Adipose tissue (tissue), 3 donors: ENCODE measurements around the gene FAM131C. TPM values are rescaled to one million over a fixed set of nuclear protein-coding genes. Genes with fewer than 3 reads are reported as not detected.

Experiments
- H3K27ac ChIP-seq: one replicate; pipeline ENCODE4 v1.5.1; 2013; ENCODE audit warnings: low read depth, low read length
- WGBS, 3 donors: extraction: QIAGEN DNeasy Blood & Tissue Kit; methylation state at CpG; one replicate each; pipeline ENCODE4 v1.1.7; 2013; 5-methylcytosine and 5-hydroxymethylcytosine counted together
- polyA plus RNA-seq, 3 donors: library from polyadenylated mRNA; stranded (reverse); fragments of 200-250 nt; gene quantifications; one replicate each; pipeline ENCODE4 v1.2.3, GENCODE V29; 2013
- donor health status: healthy with polysubstance abuse.
- donor health status: Bipolar disorder and iron deficiency.
- donor health status: healthy.

FAM131C gene, protein sequence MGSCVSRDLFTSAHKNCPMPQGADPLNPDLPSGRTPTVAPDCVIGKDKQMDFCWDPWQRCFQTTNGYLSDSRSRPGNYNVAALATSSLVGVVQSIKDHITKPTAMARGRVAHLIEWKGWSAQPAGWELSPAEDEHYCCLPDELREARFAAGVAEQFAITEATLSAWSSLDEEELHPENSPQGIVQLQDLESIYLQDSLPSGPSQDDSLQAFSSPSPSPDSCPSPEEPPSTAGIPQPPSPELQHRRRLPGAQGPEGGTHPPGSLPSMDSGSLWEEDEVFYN
- 1 to 10 TPM in 1 of 3 donors, under 1 TPM in 1, not detected in 1; 0.04 to 1.6 TPM for polyA plus RNA-seq

DNA sequence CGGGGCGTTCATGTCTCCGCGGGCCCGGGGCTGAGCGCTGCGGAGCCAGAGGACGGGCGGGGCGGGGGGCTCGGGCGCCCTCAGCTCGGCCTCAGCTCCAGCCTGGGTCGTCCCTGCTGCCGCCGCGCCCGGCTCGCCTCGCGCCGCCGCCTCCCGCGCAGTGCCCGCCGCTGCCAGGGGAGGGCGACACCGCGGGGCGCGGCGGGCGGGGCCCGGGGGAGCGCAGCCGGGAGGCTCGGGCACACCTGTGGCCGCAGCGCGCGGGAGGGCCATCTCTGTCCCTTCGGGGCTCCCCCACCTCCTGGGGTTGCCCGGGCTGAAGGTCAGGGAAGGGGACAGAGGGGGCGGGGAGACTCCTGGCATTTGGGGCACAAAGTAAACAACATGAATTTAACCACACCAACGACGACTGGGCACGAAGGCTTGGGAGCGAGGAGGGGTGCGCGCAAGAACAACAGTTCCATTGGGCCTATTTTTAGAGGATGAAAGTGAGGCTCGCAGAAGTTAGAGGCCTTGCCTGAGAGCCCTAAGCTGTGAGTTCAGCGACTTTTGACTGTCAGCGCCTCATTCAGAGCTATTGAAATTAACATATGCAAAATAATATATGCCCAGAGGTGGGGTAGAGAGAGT is at the start of gene FAM131C:
Gene FAM131C, minus strand, starts transcription at position 162 of the 630 bp plus-strand sequence. CDS start 209 bp downstream, outside the sequence.
- H3K27ac ChIP-seq: no peak within 1 kb of the TSS
- WGBS, 3 donors: 3 to 5% (median 3%) methylated on average over 37 to 54 of the region's 54 CpGs

DNA sequence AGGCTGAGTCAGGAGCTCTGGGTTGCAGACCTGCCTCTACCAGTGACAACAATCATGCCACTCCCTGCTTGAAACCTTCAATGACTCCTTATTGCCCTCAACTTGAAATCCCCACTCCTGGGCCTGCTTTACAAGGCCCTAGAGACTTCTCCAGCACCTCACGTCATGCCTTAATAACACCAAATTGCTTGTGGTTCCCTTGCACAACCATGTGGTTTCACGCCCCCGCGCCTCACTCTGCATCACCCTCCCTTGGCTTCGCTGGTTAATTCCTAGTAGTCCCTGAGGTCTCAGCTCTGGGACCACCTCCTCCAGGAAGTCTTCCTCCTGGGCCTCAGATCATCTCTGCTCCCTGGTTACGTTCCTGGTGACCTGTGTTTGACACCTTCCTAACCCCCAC is 49.5 kb upstream of the FAM131C start:
- WGBS, 3 donors: 42 to 82% (median 45%) methylated on average over 6 of the region's 6 CpGs
- H3K27ac ChIP-seq: no peak overlapping the region

DNA sequence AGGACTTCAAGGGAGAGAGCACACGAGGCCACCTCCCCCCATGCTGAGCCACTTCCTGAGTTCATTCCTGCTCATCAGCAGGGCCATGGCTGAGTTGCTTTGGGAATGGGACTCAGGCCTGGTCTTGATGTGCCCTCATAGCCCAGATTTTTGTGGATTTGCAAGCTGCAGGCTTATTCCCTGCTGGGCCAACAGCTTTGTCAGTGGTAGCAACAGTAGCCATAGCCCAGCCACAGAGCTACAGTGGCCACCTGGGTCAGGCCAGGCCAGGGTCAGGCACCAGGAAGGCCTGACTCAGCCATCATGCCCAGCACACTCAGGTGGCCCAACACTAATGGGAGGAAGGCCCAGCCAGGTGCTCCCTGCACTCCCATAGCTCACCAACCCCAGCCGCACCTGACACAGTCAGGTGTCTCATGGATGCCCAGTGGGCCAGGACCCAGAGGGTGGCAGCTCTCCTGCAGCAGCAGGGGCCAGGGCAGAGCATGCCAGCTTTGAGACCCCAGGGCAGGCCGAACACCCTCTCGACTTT is 49.0 kb upstream of the FAM131C start:
- no peak overlapping the region for H3K27ac ChIP-seq
- WGBS, 3 donors: 72 to 80% (median 79%) methylated on average over 4 of the region's 4 CpGs

DNA sequence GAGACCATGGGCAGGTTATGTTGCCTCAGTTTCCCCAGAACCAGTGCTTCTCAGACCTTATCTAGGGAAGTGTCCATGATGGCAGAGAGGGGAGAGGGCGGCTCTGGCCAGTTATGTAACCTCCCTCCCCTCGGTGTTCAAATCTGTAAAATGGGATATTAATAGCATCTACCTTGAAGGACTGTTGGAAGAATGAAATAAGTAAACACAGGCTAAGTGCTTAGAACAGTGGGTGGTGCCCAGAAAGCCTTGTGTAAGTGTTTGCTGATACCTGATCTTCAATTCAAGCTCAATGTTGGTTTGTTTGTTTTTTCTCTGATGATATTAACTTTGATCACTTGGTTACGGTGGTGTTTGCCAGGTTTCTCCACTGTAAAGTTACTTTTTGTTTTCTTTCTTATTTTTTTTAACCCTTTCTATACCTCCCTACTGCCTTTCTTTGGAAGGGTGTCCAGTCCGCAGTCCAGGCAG is 47.5 kb upstream of the FAM131C start:
- H3K27ac ChIP-seq: no peak overlapping the region
- 44 to 75% (median 68%) methylated on average over 4 of the region's 4 CpGs for WGBS, 3 donors

GRCh38 chr1:16120407-16120806 is 47.0 kb upstream of the FAM131C start:
- 72 to 90% (median 85%) methylated on average over 1 of the region's 1 CpG for WGBS, 3 donors
- no peak overlapping the region for H3K27ac ChIP-seq

DNA sequence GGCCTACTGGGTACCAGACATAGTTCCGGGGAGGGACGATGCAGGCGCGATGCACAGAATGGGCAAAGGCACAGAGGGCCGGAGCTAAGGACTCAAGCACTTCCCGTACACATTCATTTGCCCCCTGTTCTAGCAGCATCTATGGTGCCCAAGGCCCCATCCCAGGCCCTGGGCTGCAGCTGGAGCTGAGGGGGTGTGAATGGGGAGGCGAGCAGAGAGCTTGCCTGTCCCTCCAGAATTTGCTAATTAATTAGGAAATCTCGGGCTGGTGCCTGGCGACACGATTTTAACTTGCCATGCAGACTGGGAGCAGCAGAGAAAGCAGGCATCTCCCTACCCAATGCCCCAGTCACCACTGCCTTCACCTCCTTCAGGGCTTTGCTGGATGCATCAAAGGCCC is 46.5 kb upstream of the FAM131C start:
- 87 to 92% (median 92%) methylated on average over 10 of the region's 10 CpGs for WGBS, 3 donors
- H3K27ac ChIP-seq: no peak overlapping the region

DNA sequence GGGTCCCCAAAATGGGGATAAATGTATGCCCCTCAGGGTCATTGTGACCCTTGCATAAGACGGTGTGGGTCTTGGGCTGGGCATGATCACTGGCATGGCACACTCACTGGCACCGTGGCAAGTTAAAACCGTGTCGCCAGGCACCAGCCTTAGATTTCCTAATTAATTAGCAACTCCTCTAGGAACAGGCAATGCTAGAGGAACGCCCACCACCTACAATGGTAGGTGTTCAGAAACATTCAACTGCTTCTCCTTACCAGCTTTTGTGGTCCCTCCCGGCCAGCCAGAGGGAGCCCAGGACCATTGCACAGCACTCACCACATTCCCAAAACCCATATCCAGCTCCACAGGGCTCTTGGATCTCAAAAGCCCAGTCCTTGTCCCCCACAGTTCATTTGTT is 46.1 kb upstream of the FAM131C start:
- 89 to 91% (median 90%) methylated on average over 6 of the region's 6 CpGs for WGBS, 3 donors
- no peak overlapping the region for H3K27ac ChIP-seq

DNA sequence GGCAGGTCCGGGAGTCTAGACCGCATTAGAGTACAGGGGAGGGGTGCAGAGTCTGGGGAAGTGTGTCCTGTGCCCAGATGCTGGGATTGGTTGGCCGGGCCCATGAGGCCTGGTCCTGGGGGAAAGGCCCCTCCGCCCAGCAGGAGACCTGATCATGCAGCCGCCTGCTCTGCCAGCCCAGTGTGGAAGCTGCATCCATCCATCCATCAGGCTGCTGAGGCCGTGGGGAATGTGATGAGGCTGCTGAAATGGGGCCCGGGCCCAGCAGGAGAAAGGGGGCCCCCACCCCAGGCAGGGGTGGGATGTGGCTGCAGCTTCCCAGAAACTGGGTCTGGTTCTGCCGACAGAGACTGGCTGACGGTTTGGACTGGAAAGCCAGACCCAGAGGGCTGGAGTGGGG is 45.3 kb upstream of the FAM131C start:
- WGBS, 3 donors: 67 to 85% (median 72%) methylated on average over 9 of the region's 9 CpGs
- no peak overlapping the region for H3K27ac ChIP-seq

DNA sequence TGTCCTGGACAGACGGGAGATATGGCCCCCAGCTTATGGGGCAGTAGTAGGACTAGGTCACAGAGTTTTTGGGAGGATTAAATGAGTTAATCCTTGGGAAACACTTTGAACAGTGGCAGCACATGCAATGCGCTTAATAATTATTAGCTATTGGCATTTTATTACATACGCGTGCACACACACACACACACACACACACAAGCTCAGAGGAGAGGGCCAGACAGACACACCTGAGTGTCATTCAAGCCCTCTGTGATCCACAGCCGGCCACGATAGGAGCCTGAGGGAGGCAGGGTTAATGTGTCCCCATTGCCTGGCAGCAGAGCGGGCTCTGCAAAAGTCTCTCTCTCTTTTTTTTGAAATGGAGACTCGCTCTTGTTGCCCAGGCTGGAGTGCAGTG is 44.5 kb upstream of the FAM131C start:
- H3K27ac ChIP-seq: no peak overlapping the region
- 81 to 95% (median 91%) methylated on average over 8 of the region's 8 CpGs for WGBS, 3 donors

- no peak overlapping the region for H3K27ac ChIP-seq
- 87 to 90% (median 89%) methylated on average over 6 of the region's 6 CpGs for WGBS, 3 donors
Observed at GRCh38 chr1:16117369-16117768, 43.9 kb upstream of the FAM131C start.

GRCh38 chr1:16116625-16117024 is 43.2 kb upstream of the FAM131C start:
- 81 to 91% (median 91%) methylated on average over 8 of the region's 8 CpGs for WGBS, 3 donors
- H3K27ac ChIP-seq: no peak overlapping the region

GRCh38 chr1:16116002-16116401 is 42.6 kb upstream of the FAM131C start:
- no peak overlapping the region for H3K27ac ChIP-seq
- 81 to 83% (median 82%) methylated on average over 15 to 16 of the region's 16 CpGs for WGBS, 3 donors

DNA sequence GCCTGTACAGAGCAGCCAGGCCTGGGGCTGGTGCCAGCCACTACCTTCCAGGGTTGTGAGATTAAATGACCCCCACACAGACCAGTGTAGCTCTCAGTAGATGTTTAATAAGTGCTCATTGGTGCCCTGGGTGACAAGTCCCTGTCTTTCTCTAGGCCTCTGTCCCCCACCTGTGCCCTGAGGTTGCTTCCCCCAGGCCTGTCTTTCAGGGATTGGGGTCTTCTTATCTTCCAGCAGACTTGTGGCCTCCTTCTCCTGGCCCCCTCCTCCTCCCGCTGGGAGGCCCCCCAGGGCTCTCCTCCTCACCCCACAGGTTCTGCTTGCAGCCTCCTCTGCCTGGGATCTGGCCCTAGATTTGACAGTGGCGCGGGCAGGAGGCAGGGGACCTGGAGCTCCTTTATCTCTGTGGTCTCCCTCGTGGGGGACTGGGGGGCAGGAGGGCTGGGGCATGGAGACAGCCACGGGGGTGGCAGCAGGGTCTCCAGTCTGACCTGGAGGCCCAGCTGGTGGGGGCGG is 42.1 kb upstream of the FAM131C start:
- H3K27ac ChIP-seq: no peak overlapping the region
- WGBS, 3 donors: 73 to 74% (median 74%) methylated on average over 5 to 6 of the region's 6 CpGs

DNA sequence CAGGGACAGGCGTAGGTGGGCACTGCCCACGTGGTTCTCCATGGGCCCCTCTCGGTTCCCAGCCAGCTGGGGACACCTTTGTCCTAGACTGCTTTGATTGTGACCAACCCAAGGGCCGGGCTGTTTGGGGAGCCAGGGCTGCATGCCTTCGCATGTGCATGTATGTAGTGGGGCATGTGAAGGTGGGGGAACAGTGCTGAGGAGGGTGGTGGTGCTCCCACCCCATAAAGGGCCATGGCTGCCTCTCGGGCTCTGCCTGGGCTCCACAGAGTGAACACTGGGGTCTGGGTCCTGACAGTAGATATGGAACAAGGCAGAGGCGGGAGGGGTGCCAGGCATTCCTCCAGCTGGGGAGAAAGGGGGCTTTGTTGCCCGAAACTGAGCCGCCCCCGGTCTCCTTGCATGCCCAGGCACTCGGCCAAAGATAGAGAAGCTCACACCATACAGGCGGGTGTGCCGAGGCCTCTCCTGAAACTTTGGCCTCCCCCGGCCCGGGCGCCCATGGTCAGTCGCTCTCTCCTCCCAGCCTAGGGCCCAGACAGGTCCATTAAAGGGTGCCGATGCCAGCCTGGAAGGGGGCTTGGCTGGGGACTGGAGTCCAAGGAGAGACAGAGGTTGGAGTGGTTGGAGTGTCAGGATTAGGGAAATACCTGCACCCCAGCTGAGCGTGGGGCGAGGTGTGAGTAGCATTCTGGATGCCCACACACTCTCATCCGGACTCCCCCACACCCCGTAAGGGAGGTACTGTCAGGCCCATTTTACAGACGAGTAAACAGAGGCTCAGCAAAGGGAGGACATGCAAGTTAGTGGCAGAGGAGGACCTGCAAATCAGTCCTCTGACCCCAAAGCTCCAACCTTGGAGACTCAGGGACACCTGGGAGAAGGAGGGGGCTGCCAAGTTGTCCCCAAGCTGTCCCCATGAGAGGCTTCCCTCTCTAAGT is 41.3 kb upstream of the FAM131C start:
- H3K27ac ChIP-seq: no peak overlapping the region
- WGBS, 3 donors: 80 to 86% (median 84%) methylated on average over 22 to 23 of the region's 23 CpGs

DNA sequence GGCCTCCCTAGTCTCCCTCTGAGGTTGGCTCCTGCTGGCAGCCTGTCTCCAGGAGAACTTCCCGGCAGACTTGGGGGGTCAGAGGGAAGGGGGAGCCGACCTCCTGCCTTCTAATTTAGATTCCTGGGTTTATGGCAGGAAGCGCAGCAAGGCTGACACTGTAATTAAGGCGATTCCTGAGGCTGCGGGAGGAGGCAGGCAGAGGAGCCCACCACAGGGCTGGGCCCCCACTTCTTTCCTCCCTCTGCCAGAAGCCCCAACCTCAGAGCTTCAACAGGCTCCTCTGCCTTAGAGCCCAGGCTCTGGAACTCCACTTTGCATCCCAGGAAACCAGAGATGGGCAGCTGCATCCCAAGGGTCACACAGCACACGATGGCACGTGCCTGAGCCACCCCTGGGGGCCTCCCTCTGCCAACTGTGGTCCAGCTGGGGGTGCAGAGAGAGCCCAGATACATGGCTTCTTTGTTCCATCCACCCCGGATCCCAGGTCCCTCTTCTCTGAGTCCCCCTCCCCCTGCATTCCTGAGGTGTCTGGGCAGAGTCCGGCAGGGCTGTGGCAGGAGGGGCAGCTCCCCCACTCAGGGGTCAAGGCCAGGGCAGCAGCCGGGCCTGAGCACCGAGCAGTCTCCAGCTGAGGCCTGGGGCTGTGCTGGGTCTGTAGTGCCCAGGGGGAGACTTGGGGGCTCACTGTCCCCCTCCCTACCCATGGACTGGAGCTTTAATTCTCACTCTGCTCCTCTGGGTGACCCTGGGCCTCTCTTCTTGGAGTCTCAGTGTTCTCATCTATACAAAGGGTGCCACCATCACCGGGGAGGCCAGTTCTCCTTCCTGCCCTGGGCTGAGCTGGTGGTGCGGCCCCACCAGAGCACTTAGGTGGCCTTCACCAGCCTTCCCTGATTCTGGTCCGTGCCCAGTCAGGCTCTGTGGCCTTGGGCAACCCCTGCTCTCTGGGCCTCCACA is 39.4 kb upstream of the FAM131C start:
- H3K27ac ChIP-seq: no peak overlapping the region
- 60 to 64% (median 63%) methylated on average over 14 of the region's 14 CpGs for WGBS, 3 donors

- 55 to 79% (median 66%) methylated on average over 15 of the region's 15 CpGs for WGBS, 3 donors
- H3K27ac ChIP-seq: no peak overlapping the region
Observed at GRCh38 chr1:16111771-16112595, 38.5 kb upstream of the FAM131C start.

GRCh38 chr1:16110884-16111283 is 37.4 kb upstream of the FAM131C start:
- 96 to 98% (median 97%) methylated on average over 7 of the region's 7 CpGs for whole genome bisulfite sequencing, 3 donors
- no peak overlapping the region for H3K27ac ChIP-seq
